B cell (primary cell): Measurements from ENCODE around the gene MYCL.

Experiments used
- EZH2 ChIP-seq: IDR thresholded peaks from 2 replicates; pipeline ENCODE4 v1.6.1; 2012; ENCODE audit warnings: borderline replicate concordance, low read depth, mild to moderate bottlenecking, moderate library complexity, low read length; ENCODE audit not compliant: insufficient read depth, poor library complexity, severe bottlenecking
- TF ChIP-seq, protein P1 (sequence below): fragments of 200-600 bp; IDR thresholded peaks from one replicate; pipeline ENCODE4 v1.8.0; 2022; ENCODE audit warnings: antibody characterized with exemption, mild to moderate bottlenecking

DNA sequence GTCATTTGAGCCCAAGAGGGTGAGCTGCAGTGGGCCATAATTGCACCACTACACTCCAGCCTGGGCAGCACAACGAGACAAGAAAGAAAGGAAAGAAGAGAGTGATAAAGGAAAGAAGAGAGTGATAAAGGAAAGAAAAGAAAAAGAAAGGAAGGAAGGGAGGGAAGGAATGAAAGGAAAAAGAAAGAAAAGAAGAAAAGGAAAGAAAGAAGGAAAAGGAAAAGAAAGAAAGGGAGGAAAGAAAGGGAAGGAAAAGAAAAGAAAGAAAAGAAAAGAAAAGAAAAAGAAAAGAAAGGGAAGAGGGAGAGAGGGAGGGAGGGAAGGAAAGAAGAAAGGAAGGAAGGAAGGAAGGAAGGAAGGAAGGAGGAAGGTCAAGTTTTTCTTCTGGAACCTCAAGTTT lies 36.0 kb downstream of the MYCL start:
- TF ChIP-seq, protein P1, sequence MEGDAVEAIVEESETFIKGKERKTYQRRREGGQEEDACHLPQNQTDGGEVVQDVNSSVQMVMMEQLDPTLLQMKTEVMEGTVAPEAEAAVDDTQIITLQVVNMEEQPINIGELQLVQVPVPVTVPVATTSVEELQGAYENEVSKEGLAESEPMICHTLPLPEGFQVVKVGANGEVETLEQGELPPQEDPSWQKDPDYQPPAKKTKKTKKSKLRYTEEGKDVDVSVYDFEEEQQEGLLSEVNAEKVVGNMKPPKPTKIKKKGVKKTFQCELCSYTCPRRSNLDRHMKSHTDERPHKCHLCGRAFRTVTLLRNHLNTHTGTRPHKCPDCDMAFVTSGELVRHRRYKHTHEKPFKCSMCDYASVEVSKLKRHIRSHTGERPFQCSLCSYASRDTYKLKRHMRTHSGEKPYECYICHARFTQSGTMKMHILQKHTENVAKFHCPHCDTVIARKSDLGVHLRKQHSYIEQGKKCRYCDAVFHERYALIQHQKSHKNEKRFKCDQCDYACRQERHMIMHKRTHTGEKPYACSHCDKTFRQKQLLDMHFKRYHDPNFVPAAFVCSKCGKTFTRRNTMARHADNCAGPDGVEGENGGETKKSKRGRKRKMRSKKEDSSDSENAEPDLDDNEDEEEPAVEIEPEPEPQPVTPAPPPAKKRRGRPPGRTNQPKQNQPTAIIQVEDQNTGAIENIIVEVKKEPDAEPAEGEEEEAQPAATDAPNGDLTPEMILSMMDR, result peak; percentile 33
- no peak for TF ChIP-seq EZH2
